Stimulated activated naive B cell treated with anti-CD40 and anti-IgM and Interleukin-4, amounts not matched to agents 10 μg/mL and 1 μg/mL and 100 μg/mL, for 72 hours (primary cell): ENCODE measurements around the gene SSH2.

ENCODE experiments used
- ATAC-seq, 2 donors: fragments of 150-1000 bp; cut with Tn5 transposase; replicated peaks; 2 replicates each; pipeline ENCODE4 v1.10.0; 2021; ENCODE audit warnings: moderate library complexity in 1 of 2
- DNase-seq: peaks from one replicate; pipeline ENCODE4 v3.0.0; 2021
- H3K27ac Mint-ChIP-seq: one replicate; pipeline ENCODE4 v1.8.0; 2022; ENCODE audit warnings: mild to moderate bottlenecking, mixed read lengths
- H3K27me3 Mint-ChIP-seq, 2 donors: one replicate each; pipeline ENCODE4 v1.8.0; 2022; ENCODE audit warnings: mixed read lengths in 2 of 2
- H3K36me3 Mint-ChIP-seq, 2 donors: one replicate each; pipeline ENCODE4 v1.8.0; 2022; ENCODE audit warnings: mixed read lengths in 2 of 2, mild to moderate bottlenecking in 1 of 2
- H3K4me1 Mint-ChIP-seq, 2 donors: one replicate each; pipeline ENCODE4 v1.8.0; 2022; ENCODE audit warnings: mixed read lengths in 2 of 2, mild to moderate bottlenecking in 1 of 2
- H3K4me3 Mint-ChIP-seq, 2 donors: one replicate each; pipeline ENCODE4 v1.8.0; 2022; ENCODE audit warnings: mild to moderate bottlenecking in 2 of 2, mixed read lengths in 2 of 2, moderate library complexity in 1 of 2
- H3K9me3 Mint-ChIP-seq, 2 donors: one replicate each; pipeline ENCODE4 v1.8.0; 2022; ENCODE audit warnings: mixed read lengths in 2 of 2, mild to moderate bottlenecking in 1 of 2

SSH2 gene

GRCh38 chr17:29827179-29827578 lies 102.8 kb downstream of the SSH2 start:
- DNase-seq: no peak
- ATAC-seq: no peak
- no peak overlapping the region for H3K4me3 Mint-ChIP-seq
- peaks cover 7 to 18% of the 10 kb centered on the region in 2 donors for H3K4me1 Mint-ChIP-seq
- H3K27ac Mint-ChIP-seq: no peak overlapping the region
- H3K27me3 Mint-ChIP-seq: no peaks in the 10 kb centered on the region
- no peaks in the 10 kb centered on the region for H3K36me3 Mint-ChIP-seq
- no peaks in the 10 kb centered on the region for H3K9me3 Mint-ChIP-seq

- Mint-ChIP-seq H3K36me3 (no peaks in the 10 kb centered on the region), H3K27ac (no peak overlapping the region), H3K4me1 (peaks cover 7 to 9% of the 10 kb centered on the region in 2 donors), H3K9me3 (no peaks in the 10 kb centered on the region), H3K27me3 (no peaks in the 10 kb centered on the region), H3K4me3 (no peak overlapping the region)
- no peak for DNase-seq
- no peak for ATAC-seq
Measured at GRCh38 chr17:29826114-29826692, 103.8 kb downstream of the SSH2 start.

GRCh38 chr17:29825604-29826003 lies 104.4 kb downstream of the SSH2 start:
- Mint-ChIP-seq H3K4me3 (no peak overlapping the region), H3K36me3 (no peaks in the 10 kb centered on the region), H3K4me1 (peaks cover 3 to 4% of the 10 kb centered on the region in 2 donors), H3K27ac (no peak overlapping the region), H3K9me3 (no peaks in the 10 kb centered on the region), H3K27me3 (no peaks in the 10 kb centered on the region)
- no peak for ATAC-seq
- DNase-seq: no peak

- DNase-seq: no peak
- ATAC-seq: no peak
- no peak overlapping the region for H3K27ac Mint-ChIP-seq
- H3K36me3 Mint-ChIP-seq: no peaks in the 10 kb centered on the region
- H3K27me3 Mint-ChIP-seq: no peaks in the 10 kb centered on the region
- H3K4me3 Mint-ChIP-seq: no peak overlapping the region
- no peaks in the 10 kb centered on the region for H3K9me3 Mint-ChIP-seq
- no peaks in the 10 kb centered on the region for H3K4me1 Mint-ChIP-seq
Measured at GRCh38 chr17:29821897-29822296, 108.1 kb downstream of the SSH2 start.

- no peaks in the 10 kb centered on the region for H3K36me3 Mint-ChIP-seq
- H3K4me3 Mint-ChIP-seq: no peak overlapping the region
- DNase-seq (no peak), ATAC-seq (no peak)
- H3K4me1 Mint-ChIP-seq: no peaks in the 10 kb centered on the region
- no peaks in the 10 kb centered on the region for H3K9me3 Mint-ChIP-seq
- no peak overlapping the region for H3K27ac Mint-ChIP-seq
- no peaks in the 10 kb centered on the region for H3K27me3 Mint-ChIP-seq
Measured at GRCh38 chr17:29820425-29820824, 109.6 kb downstream of the SSH2 start.

- Mint-ChIP-seq H3K4me1 (peaks cover 13 to 24% of the 10 kb centered on the region in 2 donors), H3K9me3 (no peaks in the 10 kb centered on the region), H3K27ac (no peak overlapping the region), H3K36me3 (no peaks in the 10 kb centered on the region), H3K4me3 (no peak overlapping the region), H3K27me3 (no peaks in the 10 kb centered on the region)
- ATAC-seq (peak; percentile 80 to 82), DNase-seq (peak; percentile 33)
Measured at GRCh38 chr17:29807520-29808361, 122.3 kb downstream of the SSH2 start.

GRCh38 chr17:29802246-29802645 lies 127.8 kb downstream of the SSH2 start:
- H3K27ac Mint-ChIP-seq: no peak overlapping the region
- no peak overlapping the region for H3K4me3 Mint-ChIP-seq
- DNase-seq (no peak), ATAC-seq (no peak)
- H3K27me3 Mint-ChIP-seq: no peaks in the 10 kb centered on the region
- no peaks in the 10 kb centered on the region for H3K9me3 Mint-ChIP-seq
- H3K4me1 Mint-ChIP-seq: peaks cover 0 to 2% of the 10 kb centered on the region in 2 donors
- no peaks in the 10 kb centered on the region for H3K36me3 Mint-ChIP-seq

- no peaks in the 10 kb centered on the region for H3K9me3 Mint-ChIP-seq
- no peaks in the 10 kb centered on the region for H3K36me3 Mint-ChIP-seq
- H3K4me1 Mint-ChIP-seq: peaks cover 0 to 2% of the 10 kb centered on the region in 2 donors
- H3K27ac Mint-ChIP-seq: no peak overlapping the region
- H3K27me3 Mint-ChIP-seq: no peaks in the 10 kb centered on the region
- no peak for DNase-seq
- no peak for ATAC-seq
- no peak overlapping the region for H3K4me3 Mint-ChIP-seq
Measured at GRCh38 chr17:29800457-29800856, 129.6 kb downstream of the SSH2 start.

- H3K36me3 Mint-ChIP-seq: peaks cover 0 to 3% of the 10 kb centered on the region in 2 donors
- no peaks in the 10 kb centered on the region for H3K9me3 Mint-ChIP-seq
- no peaks in the 10 kb centered on the region for H3K27me3 Mint-ChIP-seq
- no peak overlapping the region for H3K27ac Mint-ChIP-seq
- H3K4me3 Mint-ChIP-seq: no peak overlapping the region
- DNase-seq (no peak), ATAC-seq (no peak)
- peaks cover 4 to 5% of the 10 kb centered on the region in 2 donors for H3K4me1 Mint-ChIP-seq
Measured at GRCh38 chr17:29796652-29797051, 133.4 kb downstream of the SSH2 start.

GRCh38 chr17:29793501-29793900 lies 136.5 kb downstream of the SSH2 start:
- DNase-seq (no peak), ATAC-seq (no peak)
- H3K4me3 Mint-ChIP-seq: no peak overlapping the region
- H3K36me3 Mint-ChIP-seq: peaks cover 2 to 18% of the 10 kb centered on the region in 2 donors
- no peaks in the 10 kb centered on the region for H3K9me3 Mint-ChIP-seq
- H3K4me1 Mint-ChIP-seq: peaks cover 5 to 6% of the 10 kb centered on the region in 2 donors
- H3K27me3 Mint-ChIP-seq: no peaks in the 10 kb centered on the region
- H3K27ac Mint-ChIP-seq: no peak overlapping the region

- Mint-ChIP-seq H3K36me3 (peaks cover 13 to 31% of the 10 kb centered on the region in 2 donors), H3K9me3 (no peaks in the 10 kb centered on the region), H3K27me3 (no peaks in the 10 kb centered on the region), H3K4me1 (peaks cover 5 to 6% of the 10 kb centered on the region in 2 donors), H3K27ac (peak overlapping the region; percentile 25), H3K4me3 (no peak overlapping the region)
- ATAC-seq: no peak
- DNase-seq: no peak
Measured at GRCh38 chr17:29791336-29792080, 138.5 kb downstream of the SSH2 start.

GRCh38 chr17:29789196-29790170 lies 140.5 kb downstream of the SSH2 start:
- peaks cover 13 to 35% of the 10 kb centered on the region in 2 donors for H3K36me3 Mint-ChIP-seq
- H3K27me3 Mint-ChIP-seq: no peaks in the 10 kb centered on the region
- DNase-seq (no peak), ATAC-seq (no peak)
- no peaks in the 10 kb centered on the region for H3K9me3 Mint-ChIP-seq
- no peak overlapping the region for H3K4me3 Mint-ChIP-seq
- H3K27ac Mint-ChIP-seq: no peak overlapping the region
- H3K4me1 Mint-ChIP-seq: peaks cover 5 to 8% of the 10 kb centered on the region in 2 donors

GRCh38 chr17:29787995-29788394 lies 142.0 kb downstream of the SSH2 start:
- Mint-ChIP-seq H3K27me3 (no peaks in the 10 kb centered on the region), H3K4me3 (no peak overlapping the region), H3K9me3 (no peaks in the 10 kb centered on the region), H3K36me3 (peaks cover 13 to 31% of the 10 kb centered on the region in 2 donors), H3K4me1 (peaks cover 6% of the 10 kb centered on the region in 2 donors), H3K27ac (no peak overlapping the region)
- DNase-seq: no peak
- no peak for ATAC-seq

GRCh38 chr17:29782917-29783316 lies 147.1 kb downstream of the SSH2 start:
- Mint-ChIP-seq H3K4me3 (no peak overlapping the region), H3K27ac (no peak overlapping the region), H3K9me3 (no peaks in the 10 kb centered on the region), H3K27me3 (no peaks in the 10 kb centered on the region), H3K36me3 (peaks cover 11 to 18% of the 10 kb centered on the region in 2 donors), H3K4me1 (peaks cover 8 to 20% of the 10 kb centered on the region in 2 donors)
- DNase-seq (no peak), ATAC-seq (no peak)
